ENCODE measurements around the gene CYP4F11. TPM values are rescaled to one million over a fixed set of nuclear protein-coding genes. Genes with fewer than 3 reads are reported as not detected.
"Not testable (repeated sequence)": the region's sequence is repeated elsewhere in the genome, so short reads cannot be mapped to it uniquely, and the experiment has no call there.

The CYP4F11 gene
- total and polyA plus RNA-seq, 2 of the 4 experiments (the other 2 are of a cell fraction) = not detected

DNA sequence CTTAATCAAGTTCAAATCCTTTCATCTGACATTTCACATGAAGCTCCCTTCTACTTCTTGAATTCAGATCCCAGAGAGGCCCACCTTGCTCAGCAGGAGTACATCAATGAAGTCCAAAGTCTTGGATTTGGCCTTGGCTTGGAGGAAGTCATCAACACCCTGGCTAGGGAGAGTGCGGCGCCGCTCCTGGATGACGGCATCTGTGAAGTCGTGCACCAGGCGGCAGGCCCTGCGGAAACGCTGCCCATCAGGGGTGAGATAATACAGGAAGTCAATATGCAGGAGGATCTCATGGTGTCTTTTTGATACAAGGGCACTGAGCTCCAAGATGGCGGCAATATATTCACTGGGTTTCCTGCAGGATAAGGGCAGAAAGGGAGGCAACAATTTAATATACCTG is 45.0 kb downstream of the CYP4F11 start:
- H3K9me1 ChIP-seq (ENCODE audit: insufficient read depth, low read length); H4K8ac ChIP-seq (ENCODE audit: low read depth in 2 of 2, low read length in 2 of 2); H4K91ac ChIP-seq (ENCODE audit: insufficient read depth, low read depth, low read length); H3K27ac ChIP-seq (ENCODE audit: insufficient read depth, low read length); in situ Hi-C loops (cut with MboI; ENCODE audit: low sequenced_read_pairs); H2AFZ ChIP-seq (replicated peaks; ENCODE audit: low read length, poor library complexity); POLR2A ChIA-PET (ENCODE audit: unreplicated experiment); H3K79me1 ChIP-seq (ENCODE audit: low read depth in 1 of 2, low read length in 2 of 2); dilution Hi-C loops (cut with HindIII; ENCODE audit: low sequenced_read_pairs, unreplicated experiment); H3K4me3 ChIP-seq (ENCODE audit: insufficient read depth, low read depth, low read length); H2AK9ac ChIP-seq (replicated peaks; ENCODE audit: low read depth, low read length, poor library complexity); H2BK120ac ChIP-seq (ENCODE audit: low read depth, low read length); H2BK20ac ChIP-seq (ENCODE audit: low read depth, low read length); intact Hi-C loops (cut with micrococcal nuclease); H3K56ac ChIP-seq (ENCODE audit: extremely low read depth, insufficient read depth, low read length); H3K23ac ChIP-seq (ENCODE audit: low read depth, low read length); H2BK15ac ChIP-seq (ENCODE audit: low read depth, low read length); H3K14ac ChIP-seq (replicated peaks; ENCODE audit: low read depth, low read length); H3K27me3 ChIP-seq (ENCODE audit: control insufficient read depth, insufficient read depth, low read length); DNase-seq; H3K4ac ChIP-seq (ENCODE audit: low read depth, low read length); H4K20me1 ChIP-seq (ENCODE audit: insufficient read depth, low read length); H2BK5ac ChIP-seq (ENCODE audit: low read depth, low read length, poor library complexity, severe bottlenecking); H2AK5ac ChIP-seq (ENCODE audit: low read depth, low read length); H3K18ac ChIP-seq (ENCODE audit: low read depth, low read length); BruUV-seq (replicated peaks); H3K36me3 ChIP-seq (ENCODE audit: control insufficient read depth, insufficient read depth, low read length); H3K9me3 ChIP-seq (ENCODE audit: control insufficient read depth, insufficient read depth, low read length); H3K4me1 ChIP-seq (ENCODE audit: control insufficient read depth, insufficient read depth, low read length); H3K9ac ChIP-seq (ENCODE audit: low read depth, low read length); H3K4me2 ChIP-seq (ENCODE audit: low read depth, low read length); H4K5ac ChIP-seq (ENCODE audit: low read depth, low read length); ATAC-seq (ENCODE audit: low read depth); CTCF ChIA-PET: not testable (repeated sequence)
- 68% methylated on average over 8 of the region's 9 CpGs; no CpG with 5 or more reads in 1 of the 2 experiments for WGBS, 2 experiments (ENCODE audit: extremely low coverage in 2 of 2, insufficient read length in 1 of 2)

Data from IMR-90 (cell line).